ENCODE measurements around the gene MMP25. TPM values are rescaled to one million over a fixed set of nuclear protein-coding genes. Genes with fewer than 3 reads are reported as not detected.

MMP25 gene
- total and polyA plus RNA-seq, 2 experiments from 2014 or later = 6.3 TPM; not detected in 1

GRCh38 chr16:3084969-3085670, 38.8 kb downstream of the MMP25 start:
- Histone ChIP-seq H3K27me3 (no peaks in the 10 kb centered on the region), H3K9me2 (replicated peaks; ENCODE audit: insufficient read depth) (no peaks in the 10 kb centered on the region), H3K36me3 (replicated peaks; ENCODE audit: insufficient read depth, low read depth) (no peaks in the 10 kb centered on the region), H3K4me2 (no peak overlapping the region), H4K20me1 (ENCODE audit: insufficient read depth, poor library complexity, severe bottlenecking) (no peaks in the 10 kb centered on the region), H3K27ac (no peak overlapping the region), H3K4me1 (ENCODE audit: insufficient read depth) (peaks cover 7% of the 10 kb centered on the region), H3K79me2 (no peaks in the 10 kb centered on the region), H3K4me3 (no peak overlapping the region), H2AFZ (no peak overlapping the region), H3K9me3 (ENCODE audit: low read depth) (no peaks in the 10 kb centered on the region)
- no peak for DNase-seq (ENCODE audit: low spot score)
- 78% methylated on average over 7 of the region's 7 CpGs for WGBS (ENCODE audit: low lambda C conversion rate, missing lambda C conversion rate)
- TF ChIP-seq EZH2phosphoT487 (IDR thresholded peaks at IDR 0.05; ENCODE audit: low read depth, severe bottlenecking, unreplicated experiment) (no peak), CTCF (IDR thresholded peaks at IDR 0.05; ENCODE audit: poor library complexity) (no peak), EZH2 (IDR thresholded peaks at IDR 0.05; ENCODE audit: borderline replicate concordance) (no peak)

GRCh38 chr16:3085868-3086595, 39.7 kb downstream of the MMP25 start:
- Histone ChIP-seq H4K20me1 (ENCODE audit: insufficient read depth, poor library complexity, severe bottlenecking) (no peaks in the 10 kb centered on the region), H3K4me1 (ENCODE audit: insufficient read depth) (peaks cover 7% of the 10 kb centered on the region), H3K36me3 (replicated peaks; ENCODE audit: insufficient read depth, low read depth) (no peaks in the 10 kb centered on the region), H2AFZ (no peak overlapping the region), H3K4me3 (no peak overlapping the region), H3K4me2 (peak overlapping the region; percentile 51), H3K79me2 (no peaks in the 10 kb centered on the region), H3K9me3 (ENCODE audit: low read depth) (no peaks in the 10 kb centered on the region), H3K9me2 (replicated peaks; ENCODE audit: insufficient read depth) (no peaks in the 10 kb centered on the region), H3K27me3 (no peaks in the 10 kb centered on the region), H3K27ac (no peak overlapping the region)
- no peak for TF ChIP-seq CTCF (IDR thresholded peaks at IDR 0.05; ENCODE audit: poor library complexity)
- no peak for TF ChIP-seq EZH2 (IDR thresholded peaks at IDR 0.05; ENCODE audit: borderline replicate concordance)
- no peak for TF ChIP-seq EZH2phosphoT487 (IDR thresholded peaks at IDR 0.05; ENCODE audit: low read depth, severe bottlenecking, unreplicated experiment)
- WGBS (ENCODE audit: low lambda C conversion rate, missing lambda C conversion rate) = 93% methylated on average over 17 of the region's 17 CpGs
- DNase-seq (ENCODE audit: low spot score) = no peak

- Histone ChIP-seq H3K36me3 (replicated peaks; ENCODE audit: insufficient read depth, low read depth) (no peaks in the 10 kb centered on the region), H4K20me1 (ENCODE audit: insufficient read depth, poor library complexity, severe bottlenecking) (no peaks in the 10 kb centered on the region), H2AFZ (no peak overlapping the region), H3K4me1 (ENCODE audit: insufficient read depth) (peaks cover 7% of the 10 kb centered on the region), H3K4me3 (no peak overlapping the region), H3K9me2 (replicated peaks; ENCODE audit: insufficient read depth) (no peaks in the 10 kb centered on the region), H3K4me2 (peak overlapping the region; percentile 51), H3K9me3 (ENCODE audit: low read depth) (no peaks in the 10 kb centered on the region), H3K79me2 (no peaks in the 10 kb centered on the region), H3K27me3 (no peaks in the 10 kb centered on the region), H3K27ac (peak overlapping the region; percentile 65)
- no peak for DNase-seq (ENCODE audit: low spot score)
- TF ChIP-seq EZH2phosphoT487 (IDR thresholded peaks at IDR 0.05; ENCODE audit: low read depth, severe bottlenecking, unreplicated experiment) (no peak), CTCF (IDR thresholded peaks at IDR 0.05; ENCODE audit: poor library complexity) (no peak)
- WGBS (ENCODE audit: low lambda C conversion rate, missing lambda C conversion rate) = 75% methylated on average over 12 of the region's 14 CpGs
Measured at GRCh38 chr16:3086596-3087242, 40.4 kb downstream of the MMP25 start.

Measured in hepatocyte (in vitro differentiated cells).